ENCODE data around the gene NOP56.

DNA sequence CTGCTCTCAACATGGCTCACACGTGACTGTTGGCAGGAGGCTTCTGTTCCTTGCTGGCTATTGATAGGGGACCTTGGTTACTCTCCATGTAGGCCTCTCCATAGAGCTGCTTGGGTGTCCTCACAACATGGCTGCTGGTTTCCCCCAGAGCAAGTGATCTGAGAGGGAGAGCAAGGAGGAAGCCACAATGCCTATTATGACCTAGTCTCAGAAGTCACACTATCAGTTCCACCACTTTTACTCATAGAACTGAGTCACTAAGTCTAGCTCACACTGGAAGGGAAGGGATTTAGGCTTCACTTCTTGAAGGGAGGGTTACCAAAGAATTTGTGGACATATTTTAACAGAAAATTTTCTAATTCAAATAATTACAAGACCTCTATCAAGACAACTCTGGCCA is 8.7 kb upstream of the NOP56 start:
- TF ChIP-seq, protein P1, sequence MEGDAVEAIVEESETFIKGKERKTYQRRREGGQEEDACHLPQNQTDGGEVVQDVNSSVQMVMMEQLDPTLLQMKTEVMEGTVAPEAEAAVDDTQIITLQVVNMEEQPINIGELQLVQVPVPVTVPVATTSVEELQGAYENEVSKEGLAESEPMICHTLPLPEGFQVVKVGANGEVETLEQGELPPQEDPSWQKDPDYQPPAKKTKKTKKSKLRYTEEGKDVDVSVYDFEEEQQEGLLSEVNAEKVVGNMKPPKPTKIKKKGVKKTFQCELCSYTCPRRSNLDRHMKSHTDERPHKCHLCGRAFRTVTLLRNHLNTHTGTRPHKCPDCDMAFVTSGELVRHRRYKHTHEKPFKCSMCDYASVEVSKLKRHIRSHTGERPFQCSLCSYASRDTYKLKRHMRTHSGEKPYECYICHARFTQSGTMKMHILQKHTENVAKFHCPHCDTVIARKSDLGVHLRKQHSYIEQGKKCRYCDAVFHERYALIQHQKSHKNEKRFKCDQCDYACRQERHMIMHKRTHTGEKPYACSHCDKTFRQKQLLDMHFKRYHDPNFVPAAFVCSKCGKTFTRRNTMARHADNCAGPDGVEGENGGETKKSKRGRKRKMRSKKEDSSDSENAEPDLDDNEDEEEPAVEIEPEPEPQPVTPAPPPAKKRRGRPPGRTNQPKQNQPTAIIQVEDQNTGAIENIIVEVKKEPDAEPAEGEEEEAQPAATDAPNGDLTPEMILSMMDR (IDR thresholded peaks at IDR 0.05; ENCODE audit: insufficient read depth, low read length) = no peak
- no peak for TF ChIP-seq GABPA (IDR thresholded peaks at IDR 0.05; ENCODE audit: low read depth)
- TF ChIP-seq, protein P2, sequence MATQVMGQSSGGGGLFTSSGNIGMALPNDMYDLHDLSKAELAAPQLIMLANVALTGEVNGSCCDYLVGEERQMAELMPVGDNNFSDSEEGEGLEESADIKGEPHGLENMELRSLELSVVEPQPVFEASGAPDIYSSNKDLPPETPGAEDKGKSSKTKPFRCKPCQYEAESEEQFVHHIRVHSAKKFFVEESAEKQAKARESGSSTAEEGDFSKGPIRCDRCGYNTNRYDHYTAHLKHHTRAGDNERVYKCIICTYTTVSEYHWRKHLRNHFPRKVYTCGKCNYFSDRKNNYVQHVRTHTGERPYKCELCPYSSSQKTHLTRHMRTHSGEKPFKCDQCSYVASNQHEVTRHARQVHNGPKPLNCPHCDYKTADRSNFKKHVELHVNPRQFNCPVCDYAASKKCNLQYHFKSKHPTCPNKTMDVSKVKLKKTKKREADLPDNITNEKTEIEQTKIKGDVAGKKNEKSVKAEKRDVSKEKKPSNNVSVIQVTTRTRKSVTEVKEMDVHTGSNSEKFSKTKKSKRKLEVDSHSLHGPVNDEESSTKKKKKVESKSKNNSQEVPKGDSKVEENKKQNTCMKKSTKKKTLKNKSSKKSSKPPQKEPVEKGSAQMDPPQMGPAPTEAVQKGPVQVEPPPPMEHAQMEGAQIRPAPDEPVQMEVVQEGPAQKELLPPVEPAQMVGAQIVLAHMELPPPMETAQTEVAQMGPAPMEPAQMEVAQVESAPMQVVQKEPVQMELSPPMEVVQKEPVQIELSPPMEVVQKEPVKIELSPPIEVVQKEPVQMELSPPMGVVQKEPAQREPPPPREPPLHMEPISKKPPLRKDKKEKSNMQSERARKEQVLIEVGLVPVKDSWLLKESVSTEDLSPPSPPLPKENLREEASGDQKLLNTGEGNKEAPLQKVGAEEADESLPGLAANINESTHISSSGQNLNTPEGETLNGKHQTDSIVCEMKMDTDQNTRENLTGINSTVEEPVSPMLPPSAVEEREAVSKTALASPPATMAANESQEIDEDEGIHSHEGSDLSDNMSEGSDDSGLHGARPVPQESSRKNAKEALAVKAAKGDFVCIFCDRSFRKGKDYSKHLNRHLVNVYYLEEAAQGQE (IDR thresholded peaks at IDR 0.05; ENCODE audit: insufficient replicate concordance, low read depth) = no peak
